Panc1 (cell line): Measurements from ENCODE around the gene MCM7. TPM values are rescaled to one million over a fixed set of nuclear protein-coding genes. Genes with fewer than 3 reads are reported as not detected.
"Not testable (repeated sequence)": the region's sequence is repeated elsewhere in the genome, so short reads cannot be mapped to it uniquely, and the experiment has no call there.

Source experiments
- ATAC-seq: fragments of 200-7000 bp; cut with Tn5 transposase; 2 replicates; pipeline ENCODE4 v1.9.1; 2020; ENCODE audit warnings: mild to moderate bottlenecking, moderate library complexity
- BruUV-seq: library from RNA; stranded (reverse); fragments of 400-500 nt; replicated peaks from 2 replicates; lab custom pipeline; 2021; lab: Mats Ljungman, UMichigan
- CTCF ChIA-PET: fragments of 300-600 bp; sonication (Branson Sonifier 250); formaldehyde crosslinking; loops from one replicate; lab custom pipeline; 2022; ENCODE audit warnings: antibody characterized with exemption; lab: Charles Lee
- POLR2A ChIA-PET: fragments of 300-600 bp; sonication (Branson Sonifier 250); formaldehyde crosslinking; loops from one replicate; lab custom pipeline; 2022; ENCODE audit warnings: antibody characterized with exemption; lab: Charles Lee
- DNase-seq: peaks from one replicate; pipeline ENCODE4 v3.0.0-alpha.2; 2010; ENCODE audit warnings: low read depth, low spot score
- H3K27ac ChIP-seq: 2 replicates; pipeline ENCODE4 v1.5.1; 2011; ENCODE audit warnings: mild to moderate bottlenecking, low read length, inconsistent platforms
- H3K27me3 ChIP-seq: fragments of 200-500 bp; sonication (Bioruptor generic); 2 replicates; pipeline ENCODE4 v1.6.0; 2014; ENCODE audit warnings: low read length, inconsistent platforms; ENCODE audit not compliant: control insufficient read depth, insufficient read depth
- H3K36me3 ChIP-seq: fragments of 200-500 bp; sonication (Bioruptor generic); 2 replicates; pipeline ENCODE4 v1.5.1; 2014; ENCODE audit warnings: inconsistent platforms, mild to moderate bottlenecking, low read length, moderate library complexity; ENCODE audit not compliant: control insufficient read depth, insufficient read depth
- H3K4me1 ChIP-seq: 2 replicates; pipeline ENCODE4 v1.5.1; 2011; ENCODE audit warnings: inconsistent platforms, mild to moderate bottlenecking, low read length, moderate library complexity; ENCODE audit not compliant: control insufficient read depth, insufficient read depth
- H3K4me3 ChIP-seq, 2 experiments: 2 replicates each; pipeline ENCODE4 v1.5.1; 2011 to 2012; ENCODE audit warnings: low read depth in 2 of 2, low read length in 2 of 2, mild to moderate bottlenecking in 2 of 2, inconsistent platforms in 1 of 2, moderate library complexity in 1 of 2
- H3K9me3 ChIP-seq: fragments of 200-500 bp; sonication (Bioruptor generic); 2 replicates; pipeline ENCODE4 v1.5.1; 2014; ENCODE audit warnings: low read depth, mild to moderate bottlenecking, inconsistent platforms, low read length, moderate library complexity; ENCODE audit not compliant: control insufficient read depth, insufficient read depth
- POLR2AphosphoS5 ChIP-seq: IDR thresholded peaks from 2 replicates; pipeline ENCODE4 v1.6.1; 2012; ENCODE audit warnings: mild to moderate bottlenecking, low read depth, low read length, moderate library complexity
- REST ChIP-seq, 2 experiments: IDR thresholded peaks; 2 replicates each; pipeline ENCODE4 v1.6.1; 2011 to 2012; ENCODE audit warnings: low read depth in 2 of 2, control low read depth in 1 of 2, low read length in 1 of 2, mild to moderate bottlenecking in 1 of 2, moderate library complexity in 1 of 2; ENCODE audit not compliant: insufficient read depth in 1 of 2
- SIN3A ChIP-seq: IDR thresholded peaks from 2 replicates; pipeline ENCODE4 v1.6.1; 2012; ENCODE audit warnings: low read depth, mild to moderate bottlenecking, low read length, moderate library complexity, borderline replicate concordance; ENCODE audit not compliant: insufficient read depth
- TCF7L2 ChIP-seq: IDR thresholded peaks from 2 replicates; pipeline ENCODE4 v1.6.1; 2011; ENCODE audit warnings: mild to moderate bottlenecking, low read depth, low read length, inconsistent platforms
- in situ Hi-C: cut with HindIII; loops from 2 replicates; pipeline ENCODE4 v1.10.0; 2016; ENCODE audit warnings: low sequenced_read_pairs, low pct_unique_long_range_greater_than_20kb
- intact Hi-C: fragments of 100-400 bp; cut with micrococcal nuclease; formaldehyde crosslinking; loops from one replicate; pipeline ENCODE4 v1.10.0; 2022; ENCODE audit not compliant: unreplicated experiment
- total RNA-seq: library from RNA; stranded (reverse); gene quantifications from one replicate; pipeline ENCODE4 v1.2.1, GENCODE V29; 2021; ENCODE audit not compliant: unreplicated experiment
- TF ChIP-seq, protein P1 (sequence below): fragments of 450-650 bp; IDR thresholded peaks from 2 replicates; pipeline ENCODE4 v1.5.1; 2017; ENCODE audit warnings: mild to moderate bottlenecking

Gene MCM7
- total RNA-seq, 1 experiment from 2014 or later = 258 TPM

DNA sequence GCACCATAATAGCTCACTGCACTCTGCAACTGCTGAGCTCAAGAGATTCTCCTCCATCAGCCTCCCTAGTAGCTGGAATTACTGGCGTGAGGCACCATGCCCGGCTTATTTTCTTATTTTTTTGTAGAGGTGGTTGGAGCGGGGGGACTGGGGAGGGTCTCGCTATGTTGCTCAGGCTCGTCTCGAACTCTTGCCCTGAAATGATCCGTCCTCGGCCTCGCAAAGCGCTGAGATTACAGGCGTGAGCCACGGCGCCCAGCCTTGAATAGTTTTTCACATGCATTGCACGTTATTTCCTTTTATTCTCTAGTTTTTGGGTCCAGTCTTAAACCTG is 47.0 kb upstream of the MCM7 start:
- H3K27ac ChIP-seq = peak overlapping the region; percentile 84
- CTCF ChIA-PET = interaction anchor here (0.6 to 1.0 kb wide), 2 partner anchors 17 to 125 kb away, joined by 3 to 6 read pairs; no protein-coding TSS in a partner anchor
- intact Hi-C loops (no loop called here), in situ Hi-C loops (no loop called here)
- H3K9me3 ChIP-seq = no peaks in the 10 kb centered on the region
- ATAC-seq (no peak; the same call in 1 of the 2 replicates), DNase-seq (no peak)
- H3K4me3 ChIP-seq = peak overlapping the region; percentile 77 to 95
- POLR2A ChIA-PET = no interaction called here
- H3K4me1 ChIP-seq = peaks cover 8% of the 10 kb centered on the region
- no peaks in the 10 kb centered on the region for H3K36me3 ChIP-seq
- H3K27me3 ChIP-seq = no peaks in the 10 kb centered on the region
- BruUV-seq = no TSS peak
- TF ChIP-seq, protein P1, sequence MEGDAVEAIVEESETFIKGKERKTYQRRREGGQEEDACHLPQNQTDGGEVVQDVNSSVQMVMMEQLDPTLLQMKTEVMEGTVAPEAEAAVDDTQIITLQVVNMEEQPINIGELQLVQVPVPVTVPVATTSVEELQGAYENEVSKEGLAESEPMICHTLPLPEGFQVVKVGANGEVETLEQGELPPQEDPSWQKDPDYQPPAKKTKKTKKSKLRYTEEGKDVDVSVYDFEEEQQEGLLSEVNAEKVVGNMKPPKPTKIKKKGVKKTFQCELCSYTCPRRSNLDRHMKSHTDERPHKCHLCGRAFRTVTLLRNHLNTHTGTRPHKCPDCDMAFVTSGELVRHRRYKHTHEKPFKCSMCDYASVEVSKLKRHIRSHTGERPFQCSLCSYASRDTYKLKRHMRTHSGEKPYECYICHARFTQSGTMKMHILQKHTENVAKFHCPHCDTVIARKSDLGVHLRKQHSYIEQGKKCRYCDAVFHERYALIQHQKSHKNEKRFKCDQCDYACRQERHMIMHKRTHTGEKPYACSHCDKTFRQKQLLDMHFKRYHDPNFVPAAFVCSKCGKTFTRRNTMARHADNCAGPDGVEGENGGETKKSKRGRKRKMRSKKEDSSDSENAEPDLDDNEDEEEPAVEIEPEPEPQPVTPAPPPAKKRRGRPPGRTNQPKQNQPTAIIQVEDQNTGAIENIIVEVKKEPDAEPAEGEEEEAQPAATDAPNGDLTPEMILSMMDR = no peak
- no peak for TF ChIP-seq SIN3A

DNA sequence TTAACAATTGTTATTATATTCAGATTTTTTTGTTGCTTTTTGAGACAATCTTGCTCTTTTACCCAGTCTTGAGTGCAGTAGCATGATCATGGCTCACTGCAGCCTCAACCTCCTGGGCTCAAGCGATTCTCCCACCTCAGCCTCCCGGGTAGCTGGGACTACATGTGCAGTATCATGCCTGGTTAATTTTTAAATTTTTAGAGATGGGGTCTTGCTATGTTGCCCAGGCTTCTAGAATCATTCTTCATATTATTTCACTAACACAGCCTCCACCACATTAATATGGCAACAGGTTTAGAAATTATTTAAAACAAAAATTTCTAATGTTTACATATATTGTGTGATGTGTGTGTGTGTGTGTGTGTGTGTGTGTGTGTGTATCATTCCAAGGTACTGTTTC is 46.1 kb upstream of the MCM7 start:
- no peaks in the 10 kb centered on the region for H3K27me3 ChIP-seq
- H3K36me3 ChIP-seq = no peaks in the 10 kb centered on the region
- ATAC-seq = no peak
- POLR2A ChIA-PET = no interaction called here
- DNase-seq = no peak
- TF ChIP-seq SIN3A = no peak
- no peak for TF ChIP-seq REST (IDR thresholded peaks at IDR 0.05; ENCODE audit: insufficient read depth in 1 of 2, low read depth in 2 of 2, low read length in 1 of 2)
- TF ChIP-seq POLR2AphosphoS5 = no peak
- TF ChIP-seq, protein P1 = no peak
- no peak for TF ChIP-seq TCF7L2
- H3K27ac ChIP-seq = no peak overlapping the region
- H3K4me1 ChIP-seq = peaks cover 5% of the 10 kb centered on the region; the same call in 1 of the 2 replicates
- in situ Hi-C loops (no loop called here), intact Hi-C loops (no loop called here)
- no TSS peak for BruUV-seq
- H3K4me3 ChIP-seq = no peak overlapping the region
- CTCF ChIA-PET = no interaction called here
- H3K9me3 ChIP-seq = no peaks in the 10 kb centered on the region

GRCh38 chr7:100146350-100146749 is 45.2 kb upstream of the MCM7 start:
- ATAC-seq = not testable (repeated sequence)

More at GRCh38 chr7:100146350-100146749, 45.2 kb upstream of the MCM7 start:
- H3K4me1 ChIP-seq, intact Hi-C loops, H3K36me3 ChIP-seq, in situ Hi-C loops, DNase-seq, BruUV-seq, H3K27ac ChIP-seq, H3K27me3 ChIP-seq, H3K4me3 ChIP-seq, H3K9me3 ChIP-seq: not testable (repeated sequence)
- POLR2A ChIA-PET = interaction anchor here (0.6 kb wide), 1 partner anchor 239 kb away, joined by 3 read pairs; no protein-coding TSS in a partner anchor
- CTCF ChIA-PET = interaction anchor here (0.6 to 0.7 kb wide), 3 partner anchors 41 to 186 kb away, joined by 4 to 5 read pairs (median 4); no protein-coding TSS in a partner anchor
